Skin epidermis (tissue), 12 donors: ENCODE results near the gene INTS13.
"Not testable (repeated sequence)": the region's sequence is repeated elsewhere in the genome, so short reads cannot be mapped to it uniquely, and the experiment has no call there.

Experiments
- H3K27ac ChIP-seq, 21 experiments: fragments of 200-600 bp; sonication (generic) in 11 of 21; one replicate each; pipeline ENCODE4 v1.5.0; 2020; ENCODE audit warnings: mild to moderate bottlenecking in 3 of 21, inconsistent platforms in 2 of 21, moderate library complexity in 2 of 21
- H3K4me3 ChIP-seq, 7 experiments: fragments of 200-600 bp; sonication (generic) in 2 of 7; one replicate each; pipeline ENCODE4 v1.5.0; 2020; ENCODE audit warnings: inconsistent platforms in 2 of 7, mild to moderate bottlenecking in 2 of 7, moderate library complexity in 1 of 7

The INTS13 gene

GRCh38 chr12:26936559-26937442, 980 bp downstream of the INTS13 start:
- Histone ChIP-seq H3K27ac (peak overlapping the region in 20 of 21 experiments; percentile 84 to 100 (median 98)), H3K4me3 (peak overlapping the region; percentile 73 to 94 (median 85))

DNA sequence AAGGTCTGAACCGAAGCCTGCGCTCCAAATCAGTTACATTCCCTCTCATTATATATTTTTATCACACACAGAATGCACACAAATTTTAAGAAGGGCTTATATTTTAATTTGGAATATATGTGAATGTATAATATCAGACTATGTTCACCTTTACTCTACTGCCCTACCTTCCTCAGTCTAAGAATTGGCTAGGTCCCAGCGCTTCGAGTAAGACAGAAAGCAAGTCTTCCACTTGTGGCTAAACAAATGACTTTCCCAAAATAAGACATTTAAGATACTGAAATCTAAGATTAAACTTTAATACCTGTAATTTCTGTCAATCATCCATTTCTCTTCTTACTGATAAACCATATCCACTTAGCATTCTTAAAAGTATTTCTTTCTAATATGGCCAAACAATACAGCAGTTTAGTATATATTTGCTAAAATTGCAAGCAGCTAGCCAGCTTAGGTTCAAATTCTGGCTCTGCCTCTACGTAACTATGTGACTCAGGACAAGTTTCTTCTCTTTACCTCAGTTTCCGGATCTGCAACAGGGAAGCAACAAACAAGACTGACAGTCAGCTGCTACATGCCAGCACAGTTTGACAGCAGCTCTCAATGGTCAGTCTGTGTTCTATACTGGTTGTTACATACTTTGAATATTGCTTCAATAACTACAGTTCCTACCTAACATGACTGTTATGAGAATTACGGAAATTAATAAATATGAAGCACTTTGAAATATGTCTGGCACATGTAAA, 2.0 kb downstream of the INTS13 start:
- H3K4me3 ChIP-seq = peak overlapping the region in 2 of 7 experiments; percentile 3 to 4
- peak overlapping the region in 5 of 21 experiments; percentile 55 to 99 (median 99) for H3K27ac ChIP-seq

GRCh38 chr12:26929590-26929989, 8.2 kb downstream of the INTS13 start:
- Histone ChIP-seq H3K27ac (no peak overlapping the region), H3K4me3 (no peak overlapping the region)

- Histone ChIP-seq H3K27ac (no peak overlapping the region), H3K4me3 (no peak overlapping the region)
These were observed 9.1 kb downstream of the INTS13 start for GRCh38 chr12:26928661-26929060.

DNA sequence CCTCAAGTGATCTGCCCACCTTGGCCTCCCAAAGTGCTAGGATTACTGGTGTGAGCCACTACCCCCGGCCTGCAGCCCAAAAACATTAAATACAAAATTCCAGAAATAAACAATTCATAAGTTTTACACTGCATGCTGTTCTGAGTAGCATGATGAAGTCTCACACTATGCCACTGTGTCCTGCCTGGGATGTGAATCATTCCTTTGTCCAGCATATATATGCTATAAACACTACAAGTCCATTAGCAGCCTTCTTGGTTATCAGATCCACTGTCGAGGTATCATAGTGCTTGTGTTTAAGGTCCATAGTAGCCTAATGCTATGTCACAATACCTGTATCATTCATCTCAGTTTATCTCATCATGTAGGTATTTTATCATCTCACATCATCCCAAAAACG, 15.9 kb downstream of the INTS13 start:
- no peak overlapping the region for H3K4me3 ChIP-seq
- H3K27ac ChIP-seq = no peak overlapping the region

DNA sequence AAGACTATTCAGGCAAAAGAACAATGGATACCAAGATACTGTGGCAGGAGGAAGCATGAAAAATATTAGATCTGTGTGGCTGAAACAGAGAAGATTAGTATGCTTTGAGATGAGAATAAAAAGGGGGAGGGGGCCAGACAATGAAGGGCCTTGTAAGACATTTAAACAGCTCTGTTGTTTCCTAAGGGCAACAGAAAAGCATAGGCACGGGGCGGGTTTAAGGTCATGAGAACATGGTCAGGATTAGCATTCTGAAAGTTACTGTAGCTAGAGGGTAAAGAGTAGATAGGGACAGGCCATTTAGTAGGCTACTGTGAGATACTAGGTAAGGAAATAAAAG, 18.6 kb downstream of the INTS13 start:
- no peak overlapping the region for H3K4me3 ChIP-seq
- H3K27ac ChIP-seq = no peak overlapping the region

GRCh38 chr12:26918321-26919215, 19.2 kb downstream of the INTS13 start:
- Histone ChIP-seq H3K4me3 (no peak overlapping the region), H3K27ac (no peak overlapping the region)

- Histone ChIP-seq H3K27ac (peak overlapping the region in 1 of 21 experiments; percentile 2), H3K4me3 (no peak overlapping the region)
These were observed 31.1 kb downstream of the INTS13 start for GRCh38 chr12:26906704-26907103.

- H3K4me3 ChIP-seq = no peak overlapping the region
- no peak overlapping the region for H3K27ac ChIP-seq
These were observed 31.8 kb downstream of the INTS13 start for GRCh38 chr12:26906024-26906423.

GRCh38 chr12:26903396-26903795, 34.4 kb downstream of the INTS13 start:
- not testable (repeated sequence) for H3K27ac ChIP-seq, H3K4me3 ChIP-seq

- no peak overlapping the region for H3K27ac ChIP-seq
- H3K4me3 ChIP-seq = no peak overlapping the region
These were observed 40.9 kb downstream of the INTS13 start for GRCh38 chr12:26896913-26897312.

DNA sequence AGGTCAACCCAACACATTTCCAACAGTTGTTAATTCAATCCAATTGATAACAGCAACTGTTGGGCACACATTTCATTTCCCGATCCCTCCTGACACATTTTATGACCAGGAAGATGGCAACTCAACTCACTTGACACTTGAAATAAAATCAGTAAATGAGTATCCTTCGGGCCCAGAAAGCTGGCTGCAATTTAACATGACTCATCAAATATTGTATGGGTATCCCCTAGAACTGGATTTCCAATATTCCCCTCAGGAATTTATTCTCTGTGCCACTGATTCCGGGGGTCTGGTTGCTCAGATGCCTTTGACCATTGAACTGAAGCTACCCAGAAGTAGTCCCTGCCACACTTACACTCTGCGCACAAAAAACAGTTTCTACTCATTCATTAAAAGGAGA, 42.1 kb downstream of the INTS13 start:
- H3K4me3 ChIP-seq = no peak overlapping the region
- no peak overlapping the region for H3K27ac ChIP-seq

GRCh38 chr12:26891704-26892103, 46.1 kb downstream of the INTS13 start:
- H3K4me3 ChIP-seq = no peak overlapping the region
- no peak overlapping the region for H3K27ac ChIP-seq

DNA sequence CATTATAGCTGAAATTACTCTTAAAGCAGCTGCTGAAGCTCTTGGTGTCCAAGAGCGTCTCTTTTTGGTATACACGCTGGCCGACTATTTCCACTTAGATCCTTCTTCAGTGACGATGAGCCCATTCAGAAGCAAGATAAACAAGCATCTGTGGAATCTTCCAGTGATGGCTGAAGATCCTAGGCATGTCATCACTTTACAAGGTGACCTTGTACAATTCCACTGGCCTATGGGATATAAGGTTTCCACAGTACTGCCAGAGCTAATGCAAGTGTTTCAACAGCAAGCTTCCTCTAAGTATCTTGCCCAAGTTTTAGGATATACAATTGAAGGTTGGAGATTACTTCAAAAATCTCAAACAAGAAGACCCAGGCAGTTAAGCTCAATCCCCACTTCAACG, 47.0 kb downstream of the INTS13 start:
- Histone ChIP-seq H3K4me3 (no peak overlapping the region), H3K27ac (no peak overlapping the region)

DNA sequence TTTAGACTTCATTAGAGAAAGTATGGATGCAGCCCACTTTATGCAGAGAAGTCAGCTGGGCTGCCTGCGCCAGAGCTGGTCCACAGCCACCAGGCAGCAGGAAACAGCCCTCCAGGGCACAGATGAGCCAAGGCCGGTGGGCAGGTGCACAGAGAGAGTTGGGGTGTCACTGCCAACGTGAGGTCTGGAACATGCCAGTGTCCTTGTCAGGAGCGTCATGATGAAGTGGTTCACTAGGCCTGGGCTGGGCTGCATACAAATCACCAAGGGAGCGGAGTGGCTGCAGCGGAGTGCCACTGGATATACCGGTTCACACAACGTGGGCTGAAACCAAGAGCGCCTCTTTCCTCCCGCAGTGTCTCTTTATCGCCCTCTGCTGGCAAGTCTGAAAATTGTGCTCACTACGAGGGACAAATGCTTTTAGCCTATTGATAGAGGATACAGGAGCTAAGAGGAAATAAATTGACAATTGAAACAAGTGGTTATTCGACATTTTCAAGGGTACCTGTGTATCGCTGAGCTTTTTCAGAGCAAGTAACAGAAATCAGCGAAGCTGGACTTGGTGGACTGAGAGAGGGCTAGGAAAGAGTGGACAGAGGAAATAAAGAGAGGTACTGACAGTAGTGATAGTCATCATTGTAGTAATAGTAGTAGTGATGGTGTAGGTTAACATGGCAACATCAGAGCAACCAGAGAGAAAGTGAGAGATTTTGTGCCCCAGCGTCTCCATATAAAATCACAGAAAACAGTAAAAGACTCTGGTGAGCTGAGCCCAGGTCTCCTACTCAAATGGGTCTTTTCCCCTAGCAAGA, 52.8 kb downstream of the INTS13 start:
- Histone ChIP-seq H3K4me3 (no peak overlapping the region), H3K27ac (no peak overlapping the region)

GRCh38 chr12:26880625-26881024, 57.2 kb downstream of the INTS13 start:
- H3K4me3 ChIP-seq = no peak overlapping the region

DNA sequence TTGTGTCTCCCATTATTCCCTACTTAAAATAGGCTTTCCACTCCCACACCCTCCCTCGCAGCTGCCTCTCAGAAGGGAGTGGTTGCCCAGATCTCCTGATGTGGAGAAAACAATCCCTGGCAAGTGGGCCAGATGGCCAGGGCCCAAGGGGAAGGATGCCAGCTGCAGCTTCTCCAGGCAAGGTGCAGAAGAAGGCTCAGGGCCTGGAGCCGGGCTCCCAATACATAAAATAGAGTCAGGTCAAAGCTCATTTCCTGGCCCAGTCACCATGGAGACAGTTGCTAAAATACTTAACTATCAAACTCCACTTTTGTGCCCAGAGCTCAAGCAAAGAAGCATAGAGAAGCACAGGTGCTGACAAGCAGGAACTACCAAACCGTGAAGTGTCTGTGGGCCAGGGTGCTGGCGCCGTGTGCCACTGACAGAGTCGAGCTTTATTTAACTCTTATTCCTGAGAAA, 59.1 kb downstream of the INTS13 start:
- Histone ChIP-seq H3K27ac (peak overlapping the region in 10 of 21 experiments; percentile 0 to 76 (median 30)), H3K4me3 (no peak overlapping the region)

More at GRCh38 chr12:26880625-26881024, 57.2 kb downstream of the INTS13 start:
- no peak overlapping the region for H3K27ac ChIP-seq

DNA sequence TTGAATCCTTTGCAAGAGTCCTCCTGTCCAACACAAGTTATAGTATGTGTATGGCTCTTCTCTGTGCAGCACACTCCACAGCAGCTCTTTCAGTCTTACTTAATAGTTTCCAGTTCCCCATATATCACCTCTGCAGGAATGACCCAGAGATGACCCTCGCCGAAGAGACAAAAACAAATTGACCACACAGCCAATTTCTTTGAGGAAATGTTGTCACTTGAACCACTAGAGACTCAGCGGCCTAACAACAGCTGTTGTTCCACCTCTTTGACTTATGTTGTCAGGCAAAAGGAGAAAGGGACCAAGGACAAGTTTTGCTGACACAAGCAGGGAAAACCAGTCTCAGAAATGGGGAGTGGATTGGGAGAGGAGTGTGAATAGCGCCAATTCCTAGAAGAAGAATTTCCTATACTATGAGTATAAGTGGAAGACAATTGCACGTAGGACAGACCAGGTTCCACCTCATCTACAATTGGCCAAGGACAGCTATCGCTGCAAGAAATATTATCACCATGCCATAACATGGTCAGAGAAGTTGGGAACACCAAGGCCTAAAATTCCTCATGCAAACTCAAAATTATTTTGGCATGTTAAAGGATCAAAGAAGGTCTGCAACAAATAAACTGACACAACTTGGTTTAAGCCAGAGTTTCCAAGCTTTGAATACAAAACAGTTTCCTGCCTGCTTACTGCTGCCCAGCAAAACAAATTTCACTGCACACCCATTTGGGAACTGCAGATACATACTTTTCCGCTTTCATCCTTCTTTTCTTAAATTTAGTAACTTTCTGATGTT, 63.1 kb downstream of the INTS13 start:
- H3K4me3 ChIP-seq = no peak overlapping the region
- no peak overlapping the region for H3K27ac ChIP-seq
